Measurements from ENCODE around the gene STAM.
"Not testable (repeated sequence)": the region's sequence is repeated elsewhere in the genome, so short reads cannot be mapped to it uniquely, and the experiment has no call there.

STAM gene

DNA sequence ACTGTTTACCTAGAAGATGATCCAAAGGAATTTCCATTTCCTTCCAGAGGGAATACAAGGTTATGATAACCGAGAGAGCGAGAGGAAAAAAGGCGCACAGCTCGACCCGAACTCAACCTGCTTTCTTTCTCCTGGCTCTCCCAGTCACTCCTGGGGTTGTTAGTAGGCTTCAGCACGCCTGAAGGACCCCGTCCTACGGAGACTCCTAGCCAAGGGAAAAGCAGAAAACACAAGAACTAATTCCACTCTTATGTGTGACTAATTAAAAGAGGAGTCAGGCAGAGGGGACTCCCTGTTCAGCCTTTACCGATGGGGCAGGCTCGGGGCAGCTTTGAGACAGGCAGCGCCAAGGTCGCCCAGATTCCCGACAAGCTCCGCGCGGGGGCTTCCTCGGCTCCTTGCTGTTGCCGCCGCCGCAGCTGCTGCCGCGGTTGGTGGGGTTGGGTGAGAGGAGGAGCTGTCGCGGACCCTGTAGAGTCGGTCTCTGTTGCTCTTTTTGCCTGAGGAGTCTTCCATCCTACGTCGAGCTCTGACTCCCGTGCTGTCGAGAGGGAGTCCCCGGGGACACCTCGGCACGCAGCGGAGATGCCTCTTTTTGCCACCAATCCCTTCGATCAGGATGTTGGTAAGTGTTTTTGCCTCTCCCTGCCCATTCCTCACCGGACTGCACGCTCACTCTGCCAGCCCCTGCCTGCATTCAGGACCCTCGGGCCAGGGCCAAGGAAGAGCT lies at the start of gene STAM:
TSS of gene STAM (plus strand) at position 397 of the 730 bp plus-strand sequence. CDS start at position 586, 189 bp downstream.
- DNase-seq (ENCODE audit: low read depth, low spot score) = peak; percentile 83

DNA sequence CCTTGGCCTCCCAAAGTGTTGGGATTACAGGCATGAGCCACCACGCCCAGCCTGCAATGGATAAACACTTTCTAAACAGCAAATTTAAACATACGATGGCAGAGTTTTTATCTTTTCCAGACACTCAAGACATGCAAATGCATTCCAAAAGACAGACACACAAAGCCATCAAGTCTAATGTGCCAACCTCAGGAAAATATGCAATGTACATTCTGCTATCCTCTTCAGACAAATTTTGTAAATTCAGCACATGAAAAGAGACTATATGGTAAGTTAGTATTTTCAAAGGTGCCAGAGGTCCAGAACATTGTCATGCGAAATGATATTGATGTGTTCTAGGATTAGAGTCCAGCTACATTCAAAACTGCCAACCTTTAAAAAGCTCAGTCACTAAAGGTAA lies 46.6 kb upstream of the STAM start:
- no peak for DNase-seq (ENCODE audit: low read depth, low spot score)

DNA sequence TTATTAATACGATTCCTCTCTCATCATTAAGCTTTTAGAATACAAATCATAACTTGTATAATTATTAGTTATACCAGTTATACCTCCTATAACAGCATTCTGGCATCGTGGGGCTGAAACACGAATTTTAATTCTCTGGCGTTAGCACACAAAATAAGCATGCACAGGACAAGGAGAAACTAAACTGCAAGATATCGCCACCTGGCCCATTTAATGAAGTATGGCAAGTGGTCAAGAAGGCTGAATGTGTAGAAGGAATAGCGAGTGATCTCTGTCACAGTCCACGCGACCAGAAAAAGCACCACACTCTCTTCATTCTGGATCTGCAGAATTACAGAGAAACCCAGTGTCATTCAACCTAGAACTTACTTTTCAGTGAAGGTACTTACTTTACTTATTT lies 44.9 kb upstream of the STAM start:
- no peak for DNase-seq (ENCODE audit: low read depth, low spot score)

DNA sequence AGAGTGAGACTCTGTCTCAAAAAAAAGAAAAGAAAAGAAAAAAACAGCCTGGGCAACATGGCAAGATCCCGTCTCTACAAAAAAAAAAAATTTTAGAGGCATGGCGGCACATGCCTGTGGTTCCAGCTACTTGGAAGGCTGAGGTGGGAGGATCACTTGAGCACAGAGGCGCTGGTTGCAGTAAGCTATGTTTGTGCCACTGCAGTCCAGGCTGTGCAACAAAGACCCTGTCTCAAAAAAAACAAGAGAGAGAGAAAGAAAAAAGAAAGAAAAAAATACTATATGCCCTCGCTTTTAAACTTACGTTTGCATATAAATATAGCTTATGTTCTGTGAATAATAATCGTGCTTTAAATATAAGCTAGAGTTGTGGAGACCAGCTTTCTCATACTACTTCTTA lies 38.0 kb upstream of the STAM start:
- no peak for DNase-seq (ENCODE audit: low read depth, low spot score)

DNA sequence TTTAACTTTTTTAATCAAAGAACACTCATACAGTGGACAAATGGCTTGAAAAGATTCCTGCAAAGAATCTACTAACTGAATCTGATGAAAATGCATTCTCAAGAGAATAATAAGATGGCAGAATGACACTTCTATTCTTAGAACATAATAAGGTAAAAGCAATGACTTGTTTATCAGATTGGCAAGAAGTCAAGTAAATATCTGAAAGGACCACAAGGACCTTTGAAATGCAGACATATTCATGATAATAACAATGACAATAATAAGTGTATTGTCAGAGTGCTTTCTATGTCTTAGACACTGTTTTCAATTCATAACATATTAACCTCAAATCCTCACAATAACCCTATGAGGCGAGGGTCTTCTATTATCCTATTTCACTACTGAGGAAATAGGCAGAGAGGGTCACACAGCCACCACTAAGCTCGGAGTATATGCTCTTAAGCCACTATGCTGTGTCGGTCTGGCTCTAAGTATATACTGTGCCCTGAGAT lies 37.4 kb upstream of the STAM start:
- no peak for DNase-seq (ENCODE audit: low read depth, low spot score)

DNA sequence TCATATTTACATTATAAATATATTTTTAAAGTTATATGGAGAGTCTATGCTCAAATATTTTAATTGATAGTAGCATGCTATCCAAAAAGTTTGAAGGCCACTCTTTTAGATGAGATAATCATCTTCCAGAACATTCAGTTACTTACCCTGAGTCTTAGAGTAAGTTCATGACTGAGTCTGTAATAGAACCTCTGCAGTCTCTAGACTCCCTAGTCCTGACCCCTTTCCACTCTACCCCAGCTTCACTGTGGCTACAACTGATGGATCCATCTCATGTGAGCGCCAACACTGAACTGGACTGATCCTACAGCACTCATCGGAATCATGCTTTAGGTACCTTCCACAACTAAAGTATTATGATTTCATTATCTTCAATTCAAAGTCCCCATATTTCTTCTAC lies 36.9 kb upstream of the STAM start:
- DNase-seq (ENCODE audit: low read depth, low spot score) = no peak

DNA sequence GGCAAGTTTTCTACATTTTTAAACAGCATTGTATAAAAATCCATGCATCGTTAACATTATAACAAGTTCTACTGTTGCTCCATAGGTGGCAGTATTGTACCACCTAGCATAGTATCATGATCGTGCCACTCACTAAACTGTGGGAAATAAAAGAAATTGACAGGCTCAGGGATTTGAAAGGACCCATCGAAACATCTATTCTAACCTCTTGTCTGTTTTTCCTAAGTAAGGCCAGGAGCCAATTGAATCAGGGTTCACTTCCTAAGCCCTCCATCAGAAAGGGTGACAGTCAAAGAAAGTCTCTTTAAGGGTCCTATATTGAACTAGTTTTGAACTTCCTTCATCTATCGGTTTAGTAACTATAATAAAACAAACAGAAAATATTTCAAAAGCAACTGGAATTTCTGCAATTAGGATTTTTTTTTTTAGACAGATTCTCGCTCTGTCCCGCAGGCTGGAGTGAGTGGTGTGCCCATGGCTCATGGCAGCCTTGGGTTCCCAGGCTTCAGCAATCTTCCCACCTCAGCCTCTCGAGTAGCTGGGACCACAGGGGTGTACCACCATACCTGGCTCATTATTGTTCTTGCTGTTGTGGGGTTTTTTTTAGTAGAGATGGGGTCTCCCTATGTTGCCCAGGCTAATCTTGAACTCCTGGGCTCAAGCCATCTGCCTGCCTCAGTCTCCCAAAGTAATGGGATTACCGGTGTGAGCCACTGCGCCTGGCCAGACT lies 36.2 kb upstream of the STAM start:
- peak; percentile 6 for DNase-seq (ENCODE audit: low read depth, low spot score)

DNA sequence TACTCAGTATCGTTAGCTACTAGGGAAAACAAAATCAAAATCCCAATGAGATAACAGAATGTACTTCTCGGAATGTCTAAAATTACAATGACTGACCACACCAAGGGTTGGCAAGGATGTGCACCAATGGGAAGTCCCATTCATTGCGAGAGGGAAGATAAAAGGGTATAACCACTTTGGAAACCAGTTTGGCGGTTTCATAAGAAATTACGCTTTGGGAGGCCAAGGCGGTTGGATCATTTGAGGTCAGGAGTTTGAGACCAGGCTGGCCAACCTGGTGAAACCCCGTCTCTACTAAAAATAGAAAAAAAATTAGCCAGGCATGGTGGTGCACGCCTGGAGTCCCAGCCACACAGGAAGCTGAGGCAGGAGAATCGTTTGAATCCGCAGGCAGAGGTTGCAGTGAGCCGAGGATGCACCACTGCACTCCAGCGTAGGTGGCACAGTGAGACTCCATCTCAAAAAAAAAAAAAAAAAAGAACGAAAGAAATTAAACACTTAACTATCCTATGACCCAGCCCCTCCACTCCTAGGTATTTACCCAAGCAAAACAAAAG lies 34.4 kb upstream of the STAM start:
- DNase-seq (ENCODE audit: low read depth, low spot score) = no peak

DNA sequence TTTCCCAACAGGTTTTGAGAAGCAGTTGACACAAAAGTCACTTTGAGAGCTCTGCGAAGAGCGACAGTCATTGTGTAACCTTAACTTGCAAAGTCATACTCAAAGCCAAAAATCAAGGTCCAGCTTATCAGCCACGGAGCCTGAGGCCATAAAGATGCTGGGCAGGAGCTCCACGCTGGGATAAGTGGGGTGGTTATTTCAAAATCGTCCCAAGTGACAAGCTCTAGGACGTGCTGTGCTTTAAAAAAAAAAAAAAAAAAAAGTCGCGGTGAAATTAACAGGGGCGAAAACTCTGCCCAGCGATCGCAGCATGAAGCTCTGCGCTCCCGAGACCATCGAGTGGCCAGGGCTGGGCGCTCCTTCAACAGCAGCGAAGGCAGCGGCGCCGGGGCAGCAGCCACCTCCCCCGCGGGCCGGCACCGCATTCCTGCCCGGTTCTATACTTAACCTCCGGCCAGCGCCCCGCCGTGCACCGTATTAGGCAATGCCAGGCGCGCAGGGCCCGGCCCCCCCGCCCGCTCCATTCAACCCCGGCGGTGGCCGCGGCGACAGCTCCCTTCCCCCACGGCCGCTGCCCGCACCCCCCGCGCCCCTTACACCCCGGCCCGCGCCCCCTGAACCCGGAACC lies 27.4 kb upstream of the STAM start:
- no peak for DNase-seq (ENCODE audit: low read depth, low spot score)

DNA sequence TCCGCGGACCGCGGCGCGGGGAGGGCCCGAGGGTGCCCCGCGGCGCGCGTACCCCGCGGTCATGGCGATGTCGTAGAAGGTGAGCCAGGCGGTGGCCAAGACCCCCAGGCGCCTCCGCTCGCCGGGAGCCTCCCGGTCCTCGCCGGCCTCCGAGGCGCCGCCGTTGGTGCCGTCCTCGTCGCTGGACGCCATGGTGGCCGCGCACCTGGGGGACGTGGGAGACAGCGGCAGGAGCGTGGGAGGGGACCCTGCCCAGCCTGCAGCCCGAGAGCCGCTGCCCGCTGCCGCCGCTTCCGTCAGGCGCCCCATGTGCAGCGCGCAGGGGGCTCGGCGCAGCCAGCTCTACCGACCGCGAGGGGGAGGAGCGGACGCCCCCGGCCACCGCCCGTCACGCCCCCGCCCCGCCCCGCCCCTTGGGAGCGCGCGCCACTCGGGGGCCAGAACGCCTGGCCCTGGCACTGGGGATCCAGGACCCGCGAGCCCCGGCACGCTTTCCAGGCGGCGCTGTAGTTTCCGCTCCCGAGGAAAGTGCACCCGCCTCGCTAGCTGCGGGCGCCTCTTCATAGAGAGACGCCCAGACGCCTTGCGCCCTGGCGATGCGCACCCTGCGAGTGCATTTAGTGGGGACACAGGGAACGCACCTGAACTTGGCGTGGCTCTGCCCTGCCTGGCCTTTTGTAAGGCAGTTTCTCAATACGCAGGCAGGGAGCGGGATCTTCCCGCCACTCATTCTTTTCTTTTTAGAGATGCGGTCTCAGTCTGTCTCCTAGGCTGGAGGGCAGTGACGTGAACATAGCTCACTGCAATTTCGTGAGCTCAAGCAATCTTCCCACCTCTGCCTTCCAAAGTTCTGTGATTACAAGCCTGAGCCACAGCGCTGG lies 26.7 kb upstream of the STAM start, which contains the start of gene HACD1:
TSS of gene HACD1 (minus strand) at position 344 of the 881 bp plus-strand sequence. CDS start at position 309, 35 bp downstream.
- DNase-seq (ENCODE audit: low read depth, low spot score) = peak; percentile 28

DNA sequence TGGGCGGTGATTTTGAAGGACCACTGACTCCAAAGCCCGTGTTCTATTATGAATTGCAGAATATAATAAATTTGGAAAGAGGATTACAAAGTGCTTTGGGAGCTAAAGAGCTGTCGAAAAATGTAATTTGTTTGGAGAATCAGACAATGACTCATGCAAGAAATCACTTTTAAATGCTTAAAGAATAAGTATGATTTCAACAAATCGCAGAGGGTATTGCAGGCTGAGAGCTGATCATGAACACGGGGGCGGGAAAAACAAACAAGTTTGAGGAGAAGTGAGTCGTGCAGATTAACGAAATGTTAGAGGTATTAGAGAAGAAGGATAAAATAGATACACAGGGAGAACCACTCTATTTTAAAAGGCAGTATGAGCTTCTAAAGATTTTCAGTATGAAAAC lies 21.9 kb upstream of the STAM start:
- DNase-seq (ENCODE audit: low read depth, low spot score) = no peak

DNA sequence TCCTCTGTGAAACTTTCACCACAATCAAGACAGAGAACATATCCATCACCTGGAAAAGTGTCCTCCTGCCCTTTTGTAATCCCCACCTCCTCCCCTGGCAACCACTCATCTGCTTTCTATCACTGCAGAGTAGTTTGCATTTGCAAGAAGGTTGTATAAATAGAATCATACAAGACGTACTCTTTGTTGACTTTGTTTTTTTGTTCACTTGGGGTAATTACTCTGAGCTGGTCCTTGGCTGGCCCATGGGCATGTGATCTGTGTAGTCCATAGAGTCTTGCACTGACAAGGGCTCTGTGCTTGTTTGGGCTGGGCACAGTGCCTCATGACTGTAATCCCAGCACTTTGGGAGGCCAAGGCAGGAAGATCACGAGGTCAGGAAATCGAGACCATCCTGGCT lies 19.0 kb upstream of the STAM start:
- no peak for DNase-seq (ENCODE audit: low read depth, low spot score)

DNA sequence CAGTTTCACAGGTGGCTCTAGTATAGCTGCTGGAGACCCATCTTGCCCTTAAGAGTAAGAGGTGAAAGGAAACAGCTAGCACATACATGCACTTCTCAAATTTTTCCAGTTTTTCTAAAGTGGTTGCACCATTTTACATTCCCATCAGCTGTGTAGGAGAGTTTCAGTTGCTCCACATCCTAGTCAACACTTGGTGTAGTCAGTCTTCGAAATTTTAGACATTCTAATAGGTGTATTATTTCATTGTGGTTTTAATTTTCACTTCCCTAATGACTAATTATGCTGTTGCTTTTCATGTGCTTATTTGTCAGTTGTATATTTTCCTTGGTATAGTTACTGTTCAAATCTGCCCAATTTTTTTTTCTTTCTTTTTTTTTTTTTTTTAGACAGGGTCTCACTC lies 17.3 kb upstream of the STAM start:
- no peak for DNase-seq (ENCODE audit: low read depth, low spot score)

DNA sequence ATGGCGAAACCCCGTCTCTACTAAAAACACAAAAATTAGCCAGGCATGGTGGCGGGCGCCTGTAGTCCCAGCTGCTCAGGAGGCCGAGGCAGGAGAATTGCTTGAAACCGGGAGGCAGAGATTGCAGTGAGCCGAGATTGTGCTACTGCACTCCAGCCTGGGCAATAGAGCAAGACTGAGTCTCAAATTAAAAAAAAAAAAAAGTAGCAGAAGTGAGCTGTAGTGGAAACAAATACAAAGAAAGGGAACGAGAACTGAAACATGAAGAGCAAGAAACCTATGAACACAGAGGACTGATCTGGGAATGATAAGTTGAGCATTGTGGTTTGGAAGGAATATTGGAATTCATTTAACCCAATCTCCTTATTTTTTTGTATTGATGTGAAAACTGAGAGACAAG lies 11.4 kb upstream of the STAM start:
- not testable (repeated sequence) for DNase-seq (ENCODE audit: low read depth, low spot score)

DNA sequence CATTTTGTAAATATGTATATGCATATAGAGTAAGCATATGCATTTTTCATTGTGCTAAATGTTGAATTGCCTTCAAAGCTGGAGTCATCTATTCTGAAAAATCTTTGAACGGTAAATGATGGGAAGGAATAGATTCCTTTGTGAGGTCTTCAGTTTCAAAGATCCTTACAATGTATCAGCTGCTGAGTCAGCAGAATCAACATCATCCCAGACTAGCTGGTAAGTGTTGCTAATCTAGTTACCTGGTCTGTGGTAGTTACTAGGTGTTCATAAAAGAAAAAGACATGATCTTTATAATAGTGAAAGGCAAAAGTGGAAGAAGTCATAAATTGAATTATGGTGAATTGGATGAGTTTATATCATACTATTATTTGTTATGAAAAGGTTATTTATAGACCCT lies 10.6 kb upstream of the STAM start:
- DNase-seq (ENCODE audit: low read depth, low spot score) = no peak

DNA sequence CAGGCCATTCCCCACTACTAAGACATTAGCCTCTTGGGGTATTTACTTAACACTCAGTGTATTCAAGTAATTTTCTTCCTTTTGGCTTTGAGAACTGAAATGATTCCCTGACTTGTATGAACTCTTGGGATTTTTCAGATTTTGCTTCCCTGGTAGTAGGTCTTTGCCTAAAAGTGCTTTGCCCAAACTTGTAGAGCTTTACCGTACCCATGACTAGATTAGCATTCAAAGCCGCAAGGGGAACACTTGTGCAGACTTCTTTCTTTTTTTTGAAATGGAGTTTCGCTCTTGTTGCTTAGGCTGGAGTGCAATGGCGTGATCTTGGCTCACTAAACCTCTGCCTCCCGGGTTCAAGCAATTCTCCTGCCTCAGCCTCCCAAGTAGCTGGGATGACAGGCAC lies 6.1 kb upstream of the STAM start:
- DNase-seq (ENCODE audit: low read depth, low spot score) = no peak

DNA sequence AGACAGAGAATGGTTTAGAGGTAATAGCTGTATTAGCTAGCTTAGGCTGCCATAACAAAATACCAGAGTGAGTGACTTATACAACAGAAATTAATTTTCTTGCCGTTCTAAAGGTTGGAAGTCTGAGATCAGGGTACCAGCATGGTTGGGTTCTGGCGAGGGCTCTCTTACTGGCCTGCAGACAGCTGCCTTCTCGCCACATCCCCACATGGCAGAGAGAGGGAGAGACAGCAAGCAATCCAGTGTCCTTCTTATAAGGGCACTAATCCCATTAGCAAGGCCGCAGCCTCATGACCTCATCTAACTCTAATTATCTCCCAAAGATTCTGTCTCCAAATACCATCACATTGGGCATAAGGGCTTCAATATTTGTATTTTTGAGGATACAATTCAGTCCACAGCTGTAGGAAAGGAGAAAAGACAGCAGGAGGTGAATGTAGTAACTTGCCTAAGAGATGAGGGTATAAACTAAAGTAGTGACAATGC lies 3.6 kb upstream of the STAM start:
- DNase-seq (ENCODE audit: low read depth, low spot score) = no peak

DNA sequence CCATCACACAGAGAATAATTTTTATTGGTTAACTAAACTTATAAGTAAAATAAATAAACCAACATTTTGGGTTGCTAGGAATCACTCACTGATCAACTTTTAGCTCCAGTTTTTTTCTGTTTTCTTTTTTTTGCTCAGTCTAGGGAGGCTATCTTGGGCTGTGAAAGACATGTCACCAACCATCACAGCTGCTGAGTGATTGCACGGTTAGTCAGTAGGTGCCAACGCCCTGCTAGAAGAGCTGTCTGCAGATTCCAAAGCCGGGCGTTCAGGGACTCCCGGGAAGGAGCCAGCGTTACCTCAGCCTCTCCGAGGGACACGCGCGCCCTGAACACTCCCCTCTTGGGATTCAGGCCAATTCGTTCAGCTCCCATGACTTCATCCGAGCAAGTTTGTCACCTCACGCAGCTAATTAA lies 604 bp upstream of the STAM start:
- DNase-seq (ENCODE audit: low read depth, low spot score) = no peak

DNA sequence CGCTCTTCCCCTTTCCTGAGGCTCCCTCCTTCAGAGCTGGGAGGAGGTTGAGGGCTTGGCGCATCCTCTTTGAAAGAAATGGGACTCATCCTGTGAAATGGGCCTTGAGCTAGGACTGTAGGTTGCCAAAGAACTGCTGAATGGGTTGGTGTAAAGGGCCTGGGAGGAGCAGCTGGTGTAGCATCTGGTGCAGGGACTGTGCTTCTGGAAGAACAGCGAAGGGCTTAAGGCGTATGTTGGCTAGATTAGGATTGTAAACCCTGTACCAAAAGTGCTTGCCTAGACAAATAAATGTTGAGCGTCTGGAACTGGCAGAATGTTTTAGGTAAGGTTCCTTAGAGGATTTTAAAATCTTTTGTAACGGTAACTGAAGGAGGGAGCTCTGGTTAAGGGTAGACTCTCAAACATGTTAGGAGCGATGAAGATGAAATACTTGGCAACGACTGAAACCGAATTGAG lies 563 bp downstream of the STAM start:
- no peak for DNase-seq (ENCODE audit: low read depth, low spot score)

DNA sequence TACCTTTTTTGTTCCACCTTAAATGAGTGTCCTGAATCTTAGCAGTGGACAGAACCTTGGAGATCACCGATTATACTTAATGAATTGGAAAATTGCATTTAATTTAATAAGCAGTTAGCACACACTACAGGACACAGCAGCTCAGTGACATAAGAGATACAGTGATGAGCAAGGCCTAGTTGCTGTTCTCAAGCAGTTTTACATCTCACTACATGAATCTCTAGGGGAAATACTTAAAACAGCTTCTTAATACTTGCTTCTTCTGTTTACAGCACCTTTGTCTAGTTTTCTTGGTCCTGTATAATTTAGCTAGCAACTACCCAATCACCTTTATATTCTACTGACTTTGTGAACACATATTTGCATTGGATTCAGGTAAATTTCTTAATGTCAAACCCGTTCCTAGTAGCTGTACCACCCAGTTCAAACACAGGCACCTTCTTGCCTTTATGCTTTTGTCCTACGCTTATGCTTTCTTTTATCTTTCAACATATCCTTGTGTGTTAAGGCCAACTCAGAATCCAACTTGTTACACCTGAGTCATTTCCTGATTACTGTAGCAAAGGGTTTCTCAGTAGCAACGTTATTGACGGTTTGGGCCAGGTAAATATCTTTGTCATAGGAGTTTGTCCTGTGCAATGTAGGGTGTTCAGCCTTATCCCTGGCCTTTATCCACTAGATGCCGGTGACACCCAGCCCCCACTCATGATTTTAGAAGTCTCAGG lies 1.8 kb downstream of the STAM start:
- DNase-seq (ENCODE audit: low read depth, low spot score) = no peak

Data from activated CD4-positive, CD25-positive, alpha-beta regulatory T cell treated with anti-CD3 and anti-CD28 coated beads, Interleukin-2, amount 50 U/mL, for 16 hours (primary cell).